ENCODE data around the gene AIF1.

- TF ChIP-seq, protein P1, sequence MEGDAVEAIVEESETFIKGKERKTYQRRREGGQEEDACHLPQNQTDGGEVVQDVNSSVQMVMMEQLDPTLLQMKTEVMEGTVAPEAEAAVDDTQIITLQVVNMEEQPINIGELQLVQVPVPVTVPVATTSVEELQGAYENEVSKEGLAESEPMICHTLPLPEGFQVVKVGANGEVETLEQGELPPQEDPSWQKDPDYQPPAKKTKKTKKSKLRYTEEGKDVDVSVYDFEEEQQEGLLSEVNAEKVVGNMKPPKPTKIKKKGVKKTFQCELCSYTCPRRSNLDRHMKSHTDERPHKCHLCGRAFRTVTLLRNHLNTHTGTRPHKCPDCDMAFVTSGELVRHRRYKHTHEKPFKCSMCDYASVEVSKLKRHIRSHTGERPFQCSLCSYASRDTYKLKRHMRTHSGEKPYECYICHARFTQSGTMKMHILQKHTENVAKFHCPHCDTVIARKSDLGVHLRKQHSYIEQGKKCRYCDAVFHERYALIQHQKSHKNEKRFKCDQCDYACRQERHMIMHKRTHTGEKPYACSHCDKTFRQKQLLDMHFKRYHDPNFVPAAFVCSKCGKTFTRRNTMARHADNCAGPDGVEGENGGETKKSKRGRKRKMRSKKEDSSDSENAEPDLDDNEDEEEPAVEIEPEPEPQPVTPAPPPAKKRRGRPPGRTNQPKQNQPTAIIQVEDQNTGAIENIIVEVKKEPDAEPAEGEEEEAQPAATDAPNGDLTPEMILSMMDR (conservative IDR thresholded peaks at IDR 0.05): no peak
- TF ChIP-seq ZFX (IDR thresholded peaks at IDR 0.05): no peak
Observed at GRCh38 chr6:31586008-31586407, 29.0 kb upstream of the AIF1 start, which contains the start of gene LST1.
